HCT116 (cell line): ENCODE data around the gene ENPP4. TPM values are rescaled to one million over a fixed set of nuclear protein-coding genes. Genes with fewer than 3 reads are reported as not detected.

Experiments
- ATAC-seq: fragments of 200-7000 bp; cut with Tn5 transposase; 2 replicates; pipeline ENCODE4 v1.9.1; 2020; ENCODE audit warnings: mild to moderate bottlenecking, moderate library complexity
- BruUV-seq: library from RNA; stranded (reverse); fragments of 400-500 nt; replicated peaks from 2 replicates; lab custom pipeline; 2021; lab: Mats Ljungman, UMichigan
- CTCF ChIA-PET: fragments of 300-600 bp; sonication (Branson Sonifier 250); formaldehyde crosslinking; loops from one replicate; lab custom pipeline; 2021; ENCODE audit warnings: antibody characterized with exemption; lab: Charles Lee
- POLR2A ChIA-PET: fragments of 300-600, 350-600 bp; sonication (Branson Sonifier 250); formaldehyde crosslinking; loops from one replicate; lab custom pipeline; 2021; ENCODE audit warnings: antibody characterized with exemption; lab: Charles Lee
- RAD21 ChIA-PET, 2 experiments: fragments of 300-600 bp; sonication (Branson Sonifier 250); formaldehyde crosslinking; loops; one replicate each; lab custom pipeline; 2023; ENCODE audit warnings: low total read pairs in 2 of 2; ENCODE audit not compliant: uncharacterized antibody in 2 of 2, unreplicated experiment in 2 of 2, low non-redundant PET in 1 of 2; lab: Charles Lee
- DNase-seq: peaks from one replicate; pipeline ENCODE4 v3.0.0-alpha.2; 2010; ENCODE audit warnings: low read depth, low spot score
- H2AFZ ChIP-seq: fragments of 200-600 bp; shearing (Covaris generic), sonication (generic); 2 replicates; pipeline ENCODE4 v1.6.1; 2017; ENCODE audit warnings: low read depth, mixed run types, mixed read lengths, antibody characterized with exemption, low read length; ENCODE audit not compliant: poor library complexity, severe bottlenecking
- H3K27ac ChIP-seq: 2 replicates; pipeline ENCODE4 v1.5.1; 2012; ENCODE audit warnings: low read depth, low read length
- H3K27me3 ChIP-seq: fragments of 200-600 bp; sonication (generic); 2 replicates; pipeline ENCODE4 v1.6.1; 2016; ENCODE audit warnings: mixed run types, low read length, mixed read lengths; ENCODE audit not compliant: insufficient read depth
- H3K36me3 ChIP-seq, 2 experiments: fragments of 200-500 bp in 1 of 2; fragments of 200-600 bp in 1 of 2; sonication (Bioruptor generic) in 1 of 2; sonication (generic) in 1 of 2; 2 replicates each; pipeline versions ENCODE4 v1.5.1 to v1.6.1; 2014 to 2016; ENCODE audit warnings: low read length in 2 of 2, inconsistent platforms in 1 of 2, mixed read lengths in 1 of 2, mixed run types in 1 of 2; ENCODE audit not compliant: insufficient read depth in 2 of 2, control insufficient read depth in 1 of 2
- H3K4me1 ChIP-seq, 2 experiments: fragments of 200-600 bp in 1 of 2; sonication (generic) in 1 of 2; 2 replicates each; pipeline versions ENCODE4 v1.5.1 to v1.6.1; 2012 to 2017; ENCODE audit warnings: low read length in 2 of 2, inconsistent platforms in 1 of 2, mild to moderate bottlenecking in 1 of 2, mixed read lengths in 1 of 2, mixed run types in 1 of 2, moderate library complexity in 1 of 2; ENCODE audit not compliant: insufficient read depth in 2 of 2, control insufficient read depth in 1 of 2
- H3K4me2 ChIP-seq: fragments of 200-600 bp; sonication (generic); 2 replicates; pipeline ENCODE4 v1.6.1; 2017; ENCODE audit warnings: mixed run types, low read length, mixed read lengths
- H3K4me3 ChIP-seq, 2 experiments: fragments of 200-600 bp in 1 of 2; sonication (generic) in 1 of 2; replicated peaks in 1 of 2; 2 replicates each; pipeline ENCODE4 v1.5.1; 2011 to 2016; ENCODE audit warnings: low read length in 2 of 2, control low read depth in 1 of 2, low read depth in 1 of 2, mild to moderate bottlenecking in 1 of 2, mixed read lengths in 1 of 2, mixed run types in 1 of 2
- H3K79me2 ChIP-seq: fragments of 200-600 bp; sonication (generic); 2 replicates; pipeline ENCODE4 v1.6.1; 2017; ENCODE audit warnings: mild to moderate bottlenecking, mixed run types, low read length, moderate library complexity, mixed read lengths; ENCODE audit not compliant: insufficient read depth
- H3K9ac ChIP-seq: fragments of 200-600 bp; sonication (generic); 2 replicates; pipeline ENCODE4 v1.6.1; 2016; ENCODE audit warnings: low read length, mixed read lengths
- H3K9me2 ChIP-seq: fragments of 200-600 bp; sonication (generic), shearing (Covaris generic); 2 replicates; pipeline ENCODE4 v1.6.1; 2017; ENCODE audit warnings: mixed run types, mild to moderate bottlenecking, moderate library complexity; ENCODE audit not compliant: insufficient read depth
- H3K9me3 ChIP-seq, 2 experiments: fragments of 200-500 bp in 1 of 2; fragments of 200-600 bp in 1 of 2; sonication (Bioruptor generic) in 1 of 2; sonication (generic) in 1 of 2; 2 replicates each; pipeline ENCODE4 v1.6.1; 2014 to 2017; ENCODE audit warnings: low read length in 2 of 2, mixed read lengths in 2 of 2, inconsistent platforms in 1 of 2, low read depth in 1 of 2, mild to moderate bottlenecking in 1 of 2, mixed run types in 1 of 2, moderate library complexity in 1 of 2; ENCODE audit not compliant: control insufficient read depth in 1 of 2, insufficient read depth in 1 of 2
- H4K20me1 ChIP-seq: fragments of 200-600 bp; sonication (generic), shearing (Covaris generic); 2 replicates; pipeline ENCODE4 v1.6.1; 2017; ENCODE audit warnings: mixed run types, mild to moderate bottlenecking, moderate library complexity; ENCODE audit not compliant: insufficient read depth
- ELF1 ChIP-seq: IDR thresholded peaks from 2 replicates; pipeline ENCODE4 v1.6.1; 2012; ENCODE audit warnings: low read depth, borderline replicate concordance
- EZH2phosphoT487 ChIP-seq: fragments of 200-600 bp; IDR thresholded peaks from 2 replicates; pipeline ENCODE4 v1.6.1; 2018; ENCODE audit warnings: antibody characterized with exemption, borderline replicate concordance
- FOSL1 ChIP-seq: IDR thresholded peaks from 2 replicates; pipeline ENCODE4 v1.6.1; 2012; ENCODE audit warnings: low read depth
- JUND ChIP-seq: IDR thresholded peaks from 2 replicates; pipeline ENCODE4 v1.6.1; 2012
- POLR2A ChIP-seq: IDR thresholded peaks from 2 replicates; pipeline ENCODE4 v1.7.0; 2011; ENCODE audit warnings: borderline replicate concordance; ENCODE audit not compliant: insufficient read depth, insufficient read length; ENCODE audit errors: extremely low read depth
- POLR2AphosphoS5 ChIP-seq: IDR thresholded peaks from 2 replicates; pipeline ENCODE4 v1.6.1; 2011; ENCODE audit warnings: mild to moderate bottlenecking, low read depth, low read length, moderate library complexity
- REST ChIP-seq: IDR thresholded peaks from 2 replicates; pipeline ENCODE4 v1.6.1; 2012; ENCODE audit warnings: low read depth
- SIN3A ChIP-seq: IDR thresholded peaks from 2 replicates; pipeline ENCODE4 v1.6.1; 2012; ENCODE audit warnings: low read depth
- TCF7L2 ChIP-seq: IDR thresholded peaks from 2 replicates; pipeline ENCODE4 v1.7.0; 2011; ENCODE audit warnings: borderline replicate concordance, inconsistent platforms; ENCODE audit not compliant: insufficient read depth, insufficient read length; ENCODE audit errors: extremely low read depth
- YY1 ChIP-seq: IDR thresholded peaks from 2 replicates; pipeline ENCODE4 v1.6.1; 2011; ENCODE audit warnings: low read length, low read depth, moderate library complexity, mild to moderate bottlenecking; ENCODE audit not compliant: insufficient replicate concordance; ENCODE audit errors: extremely low read depth
- intact Hi-C: fragments of 100-400 bp; cut with micrococcal nuclease; formaldehyde crosslinking; loops from 2 replicates; pipeline ENCODE4 v1.10.0; 2022
- total RNA-seq: library from RNA; stranded (reverse); gene quantifications from one replicate; pipeline ENCODE4 v1.2.1, GENCODE V29; 2021; ENCODE audit not compliant: unreplicated experiment
- TF ChIP-seq, protein P1 (sequence below), 3 experiments: fragments of 200-600 bp in 1 of 3; sonication (generic) in 1 of 3; IDR thresholded peaks in 2 of 3; conservative IDR thresholded peaks in 1 of 3; 2 replicates each; pipeline ENCODE4 v1.5.1; 2012 to 2017; ENCODE audit warnings: low read depth in 2 of 3, low read length in 2 of 3, antibody characterized with exemption in 1 of 3, borderline replicate concordance in 1 of 3, control low read depth in 1 of 3, mild to moderate bottlenecking in 1 of 3, mixed read lengths in 1 of 3, mixed run types in 1 of 3, moderate library complexity in 1 of 3; ENCODE audit not compliant: insufficient read depth in 1 of 3
- TF ChIP-seq, protein P2 (sequence below): IDR thresholded peaks from 2 replicates; pipeline ENCODE4 v1.6.1; 2011; ENCODE audit warnings: mild to moderate bottlenecking, low read length, moderate library complexity; ENCODE audit not compliant: insufficient replicate concordance; ENCODE audit errors: extremely low read depth

The ENPP4 gene
- total RNA-seq, 1 experiment from 2014 or later: 9.6 TPM

DNA sequence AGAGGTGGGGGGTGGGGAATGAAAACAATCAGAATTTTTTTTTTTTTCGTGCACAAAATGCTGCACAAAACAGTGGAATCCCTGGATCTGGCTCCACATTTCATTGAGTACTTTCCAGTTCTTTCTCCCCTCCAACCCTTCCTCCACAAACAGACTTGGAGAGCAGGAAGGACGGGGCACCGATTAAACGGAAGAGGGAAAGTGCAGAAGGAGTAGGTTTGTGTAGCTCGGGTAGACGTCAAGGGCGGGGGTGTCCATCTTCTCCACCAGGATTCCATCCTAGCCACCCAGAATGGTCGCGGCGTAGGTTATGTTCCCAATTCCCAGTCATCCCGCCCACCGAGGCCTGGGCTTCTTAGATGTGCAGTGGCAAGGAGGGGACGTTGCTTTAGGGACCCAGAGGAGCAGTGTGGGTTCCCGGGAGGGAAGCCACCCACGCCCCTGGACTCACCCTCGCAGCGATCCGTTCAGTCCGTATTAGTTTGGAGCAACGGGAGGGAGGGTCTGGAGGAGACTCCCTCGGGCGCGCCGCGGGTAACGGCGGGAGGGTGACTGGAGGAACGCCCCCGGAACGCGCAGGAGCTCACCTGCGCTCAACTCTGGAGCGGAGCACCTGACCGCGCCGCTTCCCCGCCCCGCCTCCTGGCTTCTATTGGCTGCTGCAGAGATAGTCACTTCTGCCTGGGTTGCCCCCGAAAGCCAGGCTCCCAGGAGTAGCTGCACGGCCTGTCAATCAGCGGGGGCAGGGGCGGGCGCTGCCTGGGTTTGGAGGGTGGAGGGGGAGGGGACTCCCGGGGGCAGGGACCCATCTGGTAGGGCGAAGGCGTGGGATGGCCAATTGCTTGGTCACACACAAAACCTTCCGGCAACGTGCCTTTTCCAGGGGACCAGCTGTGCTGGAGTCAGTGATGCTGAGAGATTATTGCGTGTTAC lies 40.8 kb downstream of the ENPP4 start, which contains the start of gene ENPP5 (continued):
- TF ChIP-seq, protein P1, sequence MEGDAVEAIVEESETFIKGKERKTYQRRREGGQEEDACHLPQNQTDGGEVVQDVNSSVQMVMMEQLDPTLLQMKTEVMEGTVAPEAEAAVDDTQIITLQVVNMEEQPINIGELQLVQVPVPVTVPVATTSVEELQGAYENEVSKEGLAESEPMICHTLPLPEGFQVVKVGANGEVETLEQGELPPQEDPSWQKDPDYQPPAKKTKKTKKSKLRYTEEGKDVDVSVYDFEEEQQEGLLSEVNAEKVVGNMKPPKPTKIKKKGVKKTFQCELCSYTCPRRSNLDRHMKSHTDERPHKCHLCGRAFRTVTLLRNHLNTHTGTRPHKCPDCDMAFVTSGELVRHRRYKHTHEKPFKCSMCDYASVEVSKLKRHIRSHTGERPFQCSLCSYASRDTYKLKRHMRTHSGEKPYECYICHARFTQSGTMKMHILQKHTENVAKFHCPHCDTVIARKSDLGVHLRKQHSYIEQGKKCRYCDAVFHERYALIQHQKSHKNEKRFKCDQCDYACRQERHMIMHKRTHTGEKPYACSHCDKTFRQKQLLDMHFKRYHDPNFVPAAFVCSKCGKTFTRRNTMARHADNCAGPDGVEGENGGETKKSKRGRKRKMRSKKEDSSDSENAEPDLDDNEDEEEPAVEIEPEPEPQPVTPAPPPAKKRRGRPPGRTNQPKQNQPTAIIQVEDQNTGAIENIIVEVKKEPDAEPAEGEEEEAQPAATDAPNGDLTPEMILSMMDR (IDR thresholded peaks at IDR 0.05 in 2 of 3, conservative IDR thresholded peaks at IDR 0.05 in 1 of 3; ENCODE audit: borderline replicate concordance in 1 of 3, insufficient read depth in 1 of 3, low read depth in 2 of 3, low read length in 2 of 3): no peak
- no peak for TF ChIP-seq JUND
- TF ChIP-seq EZH2phosphoT487: no peak
- TF ChIP-seq YY1: no peak
- no peak for TF ChIP-seq TCF7L2
- TF ChIP-seq ELF1: no peak
- no peak for TF ChIP-seq SIN3A
- TF ChIP-seq, all 23 proteins: peak for 6

DNA sequence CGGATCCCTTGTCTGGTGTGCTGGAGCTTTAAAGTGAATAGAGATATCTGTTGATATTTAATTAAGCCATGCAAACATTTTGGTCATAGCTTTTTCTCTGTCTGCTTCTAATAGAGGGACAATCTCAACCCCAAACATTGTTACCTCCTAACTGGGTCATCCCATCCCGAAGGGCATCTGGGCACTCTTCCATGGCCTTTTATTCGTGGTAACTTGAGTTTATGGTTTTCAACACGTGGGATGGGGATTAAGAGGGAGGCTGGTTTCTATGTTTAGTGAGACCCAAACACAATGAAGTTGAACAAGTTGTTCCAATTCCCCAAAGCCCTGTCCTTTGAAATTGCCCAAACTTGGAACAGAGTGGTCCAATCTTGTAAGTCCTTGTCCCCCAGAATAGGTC lies 42.4 kb downstream of the ENPP4 start:
- no peak overlapping the region for H3K4me3 ChIP-seq
- no TSS peak for BruUV-seq
- ChIA-PET POLR2A (no interaction called here), CTCF (no interaction called here), RAD21 (no interaction called here)
- H2AFZ ChIP-seq: no peak overlapping the region
- H3K9ac ChIP-seq: no peak overlapping the region
- H3K27me3 ChIP-seq: no peaks in the 10 kb centered on the region
- H3K79me2 ChIP-seq: no peaks in the 10 kb centered on the region
- intact Hi-C loops: no loop called here
- peaks cover 0 to 13% of the 10 kb centered on the region in 2 experiments; a peak in 3 of 4 replicates for H3K4me1 ChIP-seq
- DNase-seq (no peak), ATAC-seq (no peak)
- no peaks in the 10 kb centered on the region for H3K9me3 ChIP-seq
- H3K4me2 ChIP-seq: no peak overlapping the region
- H3K36me3 ChIP-seq: no peaks in the 10 kb centered on the region
- no peaks in the 10 kb centered on the region for H4K20me1 ChIP-seq
- no peak overlapping the region for H3K27ac ChIP-seq
- H3K9me2 ChIP-seq: no peaks in the 10 kb centered on the region
- TF ChIP-seq FOSL1: no peak
- no peak for TF ChIP-seq POLR2A
- TF ChIP-seq POLR2AphosphoS5: no peak
- TF ChIP-seq REST: no peak
- TF ChIP-seq, protein P2, sequence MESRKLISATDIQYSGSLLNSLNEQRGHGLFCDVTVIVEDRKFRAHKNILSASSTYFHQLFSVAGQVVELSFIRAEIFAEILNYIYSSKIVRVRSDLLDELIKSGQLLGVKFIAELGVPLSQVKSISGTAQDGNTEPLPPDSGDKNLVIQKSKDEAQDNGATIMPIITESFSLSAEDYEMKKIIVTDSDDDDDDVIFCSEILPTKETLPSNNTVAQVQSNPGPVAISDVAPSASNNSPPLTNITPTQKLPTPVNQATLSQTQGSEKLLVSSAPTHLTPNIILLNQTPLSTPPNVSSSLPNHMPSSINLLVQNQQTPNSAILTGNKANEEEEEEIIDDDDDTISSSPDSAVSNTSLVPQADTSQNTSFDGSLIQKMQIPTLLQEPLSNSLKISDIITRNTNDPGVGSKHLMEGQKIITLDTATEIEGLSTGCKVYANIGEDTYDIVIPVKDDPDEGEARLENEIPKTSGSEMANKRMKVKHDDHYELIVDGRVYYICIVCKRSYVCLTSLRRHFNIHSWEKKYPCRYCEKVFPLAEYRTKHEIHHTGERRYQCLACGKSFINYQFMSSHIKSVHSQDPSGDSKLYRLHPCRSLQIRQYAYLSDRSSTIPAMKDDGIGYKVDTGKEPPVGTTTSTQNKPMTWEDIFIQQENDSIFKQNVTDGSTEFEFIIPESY: no peak
- TF ChIP-seq, protein P1 (IDR thresholded peaks at IDR 0.05 in 2 of 3, conservative IDR thresholded peaks at IDR 0.05 in 1 of 3; ENCODE audit: borderline replicate concordance in 1 of 3, insufficient read depth in 1 of 3, low read depth in 2 of 3, low read length in 2 of 3): no peak
